Inferior parietal cortex (tissue), 1 donor: ENCODE measurements around the gene SPATA6.
"Not testable (repeated sequence)": the region's sequence is repeated elsewhere in the genome, so short reads cannot be mapped to it uniquely, and the experiment has no call there.

ENCODE experiments used
- DNase-seq: peaks from one replicate; pipeline ENCODE4 v3.0.0-alpha.2; 2016; ENCODE audit errors: extremely low spot score

Gene SPATA6

GRCh38 chr1:48462716-48463302 is 9.2 kb downstream of the SPATA6 start:
- no peak for DNase-seq

DNA sequence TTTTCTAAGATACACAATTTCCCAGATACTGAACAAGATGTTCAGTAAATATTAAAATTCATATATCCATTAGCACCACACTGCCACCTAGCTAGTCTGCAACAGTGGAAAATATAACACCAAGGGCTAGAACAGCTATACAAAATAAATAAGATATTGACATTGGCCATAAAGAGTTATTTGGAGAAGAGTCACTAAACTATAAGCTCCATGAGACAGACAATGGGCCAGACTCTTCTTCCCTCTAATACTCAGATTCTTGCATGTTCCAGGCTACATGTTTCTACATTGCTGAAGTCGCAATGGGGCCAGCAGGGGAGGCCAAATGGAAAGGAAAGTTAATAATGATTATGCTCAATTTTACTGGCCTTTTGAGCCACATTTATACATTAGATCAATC is 21.5 kb downstream of the SPATA6 start:
- DNase-seq: no peak

DNA sequence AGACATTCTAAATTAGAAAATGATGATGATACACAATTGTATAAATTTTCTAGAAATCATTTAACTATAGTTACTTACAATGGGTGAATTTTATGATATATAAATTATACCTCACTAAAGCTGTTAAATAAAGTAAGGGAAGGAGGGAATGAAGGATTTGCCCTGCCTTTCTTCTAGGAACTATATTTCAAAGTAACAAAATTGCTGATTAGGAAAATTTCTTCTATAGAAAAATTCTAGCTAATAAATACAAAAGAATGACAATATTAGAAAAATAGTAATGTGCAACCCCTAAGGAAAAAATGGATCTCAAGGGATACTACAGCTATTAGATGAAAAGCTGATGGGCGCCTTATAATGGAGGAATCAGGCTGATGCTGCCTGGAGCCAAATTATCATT is 23.1 kb downstream of the SPATA6 start:
- no peak for DNase-seq

GRCh38 chr1:48444186-48444585 is 27.8 kb downstream of the SPATA6 start:
- DNase-seq: not testable (repeated sequence)

DNA sequence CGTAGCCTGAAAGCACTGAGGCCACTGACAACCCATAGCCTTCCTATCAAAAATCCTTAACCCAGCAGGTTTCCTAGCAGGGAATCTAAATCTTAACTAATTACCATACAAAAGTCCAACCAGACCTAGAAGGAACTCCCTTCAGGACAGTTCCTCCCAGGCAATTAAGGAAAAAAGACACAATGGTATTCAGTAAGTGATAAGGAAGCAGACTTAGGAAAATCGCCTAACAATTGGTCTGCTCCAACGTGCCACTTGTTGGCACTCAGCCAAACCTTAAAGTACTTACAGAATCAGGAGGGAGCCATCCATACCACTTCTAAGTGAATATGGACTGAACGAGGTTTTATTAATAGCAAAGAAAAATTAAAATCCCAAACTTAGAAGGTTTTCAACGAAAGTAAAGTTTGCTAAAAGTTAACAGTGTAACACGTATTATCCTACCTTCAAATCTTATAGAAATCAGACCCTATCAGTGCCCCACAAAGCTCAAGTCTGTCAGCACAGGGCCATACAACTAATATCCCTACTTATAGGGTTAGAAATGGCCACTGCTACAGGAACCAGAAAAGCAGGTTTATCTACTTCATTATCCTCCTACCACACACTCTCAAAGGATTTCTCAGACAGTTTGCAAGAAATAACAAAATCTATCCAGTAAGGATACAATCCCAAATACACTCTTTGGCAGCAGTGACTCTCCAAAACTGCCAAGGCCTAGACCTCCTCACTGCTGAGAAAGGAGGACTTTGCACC is 29.0 kb downstream of the SPATA6 start:
- DNase-seq: no peak

DNA sequence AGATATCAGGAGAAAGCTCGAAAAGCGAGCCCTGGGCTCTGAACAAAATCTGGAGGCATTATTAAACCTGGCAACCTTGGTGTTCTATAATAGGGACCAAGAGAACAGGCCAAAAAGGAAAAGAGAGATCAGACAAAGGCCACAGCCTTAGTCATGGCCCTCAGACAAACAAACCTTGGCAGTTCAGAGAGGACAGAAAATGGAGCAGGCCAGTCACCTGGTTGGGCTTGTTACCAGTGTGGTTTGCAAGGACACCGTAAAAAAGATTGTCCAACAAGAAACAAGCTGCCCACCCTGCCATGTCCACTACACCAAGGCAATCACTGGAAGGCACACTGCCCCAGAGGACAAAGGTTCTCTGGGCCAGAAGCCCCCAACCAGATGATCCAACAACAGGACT is 31.2 kb downstream of the SPATA6 start:
- DNase-seq: not testable (repeated sequence)

DNA sequence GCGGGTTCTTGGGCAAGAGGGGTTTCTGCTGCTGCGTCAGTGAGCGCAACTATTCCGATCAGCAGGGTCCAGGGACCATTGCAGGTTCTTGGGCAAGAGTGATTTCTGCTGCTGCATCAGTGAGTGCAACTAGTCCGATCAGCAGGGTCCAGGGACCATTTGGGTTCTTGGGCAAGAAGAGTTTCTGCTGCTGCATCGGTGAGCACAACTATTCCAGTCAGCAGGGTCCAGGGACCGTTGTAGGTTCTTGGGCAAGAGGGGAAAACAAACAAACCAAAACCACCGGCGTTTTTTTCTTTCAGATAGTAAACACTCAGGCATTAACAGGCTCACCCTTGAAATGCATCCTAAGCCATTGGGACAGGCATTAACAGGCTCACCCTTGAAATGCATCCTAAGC is 32.6 kb downstream of the SPATA6 start:
- DNase-seq: no peak

GRCh38 chr1:48437379-48437778 is 34.6 kb downstream of the SPATA6 start:
- not testable (repeated sequence) for DNase-seq

- not testable (repeated sequence) for DNase-seq
Observed at GRCh38 chr1:48435312-48436002, 36.5 kb downstream of the SPATA6 start.

DNA sequence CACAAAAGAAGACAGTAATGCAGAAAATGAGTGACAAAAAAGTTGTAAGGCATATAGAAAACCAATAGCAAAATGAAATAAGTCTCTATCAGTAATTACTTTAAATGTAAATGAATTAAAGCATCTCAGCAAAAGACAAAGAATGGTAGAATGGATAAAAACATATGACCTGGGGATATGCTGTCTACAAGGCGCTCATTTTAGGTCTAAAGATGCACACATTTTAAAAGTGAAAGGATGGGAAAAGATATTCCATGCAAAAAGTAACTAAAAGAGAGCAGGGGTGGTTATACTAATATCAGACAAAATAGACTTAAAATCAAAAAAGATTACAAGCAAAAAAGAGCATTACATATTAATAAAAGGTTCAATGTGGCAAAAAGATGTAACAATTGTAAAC is 41.2 kb downstream of the SPATA6 start:
- DNase-seq: no peak

DNA sequence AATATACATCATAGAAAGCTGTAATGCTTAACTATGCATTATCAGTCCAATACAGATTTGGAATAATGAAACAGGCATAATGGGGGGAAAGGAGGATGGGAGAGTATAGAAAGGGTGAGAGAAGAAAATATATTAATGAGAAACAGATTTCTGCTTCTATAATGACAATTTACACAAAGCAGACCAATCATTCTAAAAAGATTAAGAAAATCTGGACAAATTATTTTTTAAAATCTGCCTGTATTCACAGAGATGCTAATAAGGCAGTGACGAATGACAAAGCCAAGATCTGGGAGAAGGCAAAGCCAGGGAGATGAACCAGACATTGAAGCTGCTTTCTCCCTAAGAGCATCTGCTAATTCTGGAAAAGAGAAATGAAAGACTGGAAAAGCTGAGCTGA is 50.0 kb downstream of the SPATA6 start:
- DNase-seq: no peak

DNA sequence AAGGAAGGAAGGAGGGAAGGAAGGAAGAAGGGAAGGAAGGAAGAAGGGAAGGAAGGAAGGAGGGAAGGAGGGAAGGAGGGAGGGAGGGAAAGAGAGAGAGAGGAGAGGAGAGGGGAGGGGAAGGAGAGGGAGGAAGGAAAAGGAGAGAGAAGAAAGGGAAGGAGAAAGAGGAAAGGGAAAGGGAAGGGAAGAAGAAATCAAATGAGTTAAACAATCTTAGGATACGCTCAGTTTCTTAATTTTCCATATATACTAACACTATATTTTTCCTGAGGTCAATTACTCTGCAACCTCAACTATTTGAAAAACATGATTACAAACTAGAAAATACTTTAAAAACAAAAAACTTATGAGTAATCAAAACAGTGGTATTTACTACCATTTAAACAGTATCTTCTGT is 53.3 kb downstream of the SPATA6 start:
- DNase-seq: no peak

- no peak for DNase-seq
Observed at GRCh38 chr1:48415050-48415449, 57.0 kb downstream of the SPATA6 start.

DNA sequence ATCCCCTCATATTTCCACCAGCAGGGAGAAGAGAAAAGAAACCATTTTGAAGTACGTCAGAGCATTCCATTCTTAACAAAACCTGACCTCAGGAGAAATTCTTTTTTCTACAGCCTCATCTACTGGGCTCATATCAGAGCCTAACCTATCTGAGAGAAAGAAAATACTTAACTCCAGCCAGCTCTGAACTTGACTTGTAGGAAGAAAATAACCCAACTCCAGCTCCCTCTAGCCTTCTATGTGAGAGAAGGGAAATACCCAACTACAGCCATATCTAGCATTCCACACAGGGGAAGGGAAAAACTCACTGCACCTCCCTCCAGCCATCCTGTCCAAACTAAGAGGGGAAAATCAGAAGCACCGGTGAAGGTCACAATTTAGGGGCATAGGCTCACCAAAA is 57.7 kb downstream of the SPATA6 start:
- no peak for DNase-seq

GRCh38 chr1:48405940-48406339 is 66.1 kb downstream of the SPATA6 start:
- no peak for DNase-seq

DNA sequence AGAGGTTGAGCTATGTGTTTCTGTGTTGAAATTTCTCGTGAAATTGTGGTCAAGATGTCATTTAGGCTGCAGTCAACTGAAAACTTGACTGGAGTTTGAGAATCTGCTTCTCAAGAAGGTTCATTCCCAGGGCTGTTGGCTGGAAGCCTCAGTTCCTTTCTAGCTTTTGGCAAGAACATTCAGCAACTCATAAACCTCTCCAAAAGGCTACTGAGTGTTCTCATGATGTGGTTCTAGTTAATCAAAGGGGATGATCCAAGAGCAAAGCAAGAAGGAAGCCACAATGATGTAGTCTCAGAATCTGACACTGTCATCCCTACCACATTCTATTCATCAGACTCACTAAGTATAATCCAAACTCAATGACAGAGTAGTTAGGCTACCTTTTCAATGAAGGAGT is 66.6 kb downstream of the SPATA6 start:
- no peak for DNase-seq

DNA sequence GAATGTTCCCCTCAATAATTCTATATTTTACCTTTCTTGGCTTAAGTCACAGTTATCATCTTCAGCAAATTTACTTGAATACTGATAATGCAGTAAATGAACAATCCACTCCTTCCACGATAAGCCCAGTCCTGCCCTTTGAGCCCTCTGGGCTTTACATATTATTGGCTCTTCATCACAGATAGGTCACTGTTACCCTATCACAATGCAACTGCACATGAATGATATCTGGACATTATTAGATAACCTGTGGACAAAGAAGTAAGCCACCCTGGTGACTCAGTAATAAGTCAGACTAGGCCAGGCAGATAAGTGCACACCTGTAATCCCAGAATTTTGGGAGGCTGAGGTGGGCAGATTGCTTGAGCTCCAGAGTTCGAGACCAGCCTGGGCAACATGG is 69.4 kb downstream of the SPATA6 start:
- no peak for DNase-seq

DNA sequence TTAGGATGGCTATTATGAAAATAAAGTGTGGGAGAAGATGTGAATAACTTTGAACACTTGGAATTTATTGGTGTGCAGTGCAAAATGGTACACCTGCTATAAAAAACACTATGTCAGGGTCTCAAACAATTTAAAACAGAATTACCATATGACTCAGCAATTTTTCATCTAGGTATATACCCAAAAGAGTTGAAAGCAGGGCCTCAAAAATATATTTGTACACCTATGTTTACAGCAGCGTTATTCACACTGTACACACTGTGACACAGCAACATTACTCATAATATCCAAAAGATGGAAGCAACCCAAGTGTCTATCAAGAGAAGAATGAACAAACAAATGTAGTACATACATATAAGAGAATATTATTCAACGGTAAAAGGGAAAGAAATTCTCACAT is 75.8 kb downstream of the SPATA6 start:
- DNase-seq: no peak

- no peak for DNase-seq
Observed at GRCh38 chr1:48391926-48392325, 80.1 kb downstream of the SPATA6 start.

DNA sequence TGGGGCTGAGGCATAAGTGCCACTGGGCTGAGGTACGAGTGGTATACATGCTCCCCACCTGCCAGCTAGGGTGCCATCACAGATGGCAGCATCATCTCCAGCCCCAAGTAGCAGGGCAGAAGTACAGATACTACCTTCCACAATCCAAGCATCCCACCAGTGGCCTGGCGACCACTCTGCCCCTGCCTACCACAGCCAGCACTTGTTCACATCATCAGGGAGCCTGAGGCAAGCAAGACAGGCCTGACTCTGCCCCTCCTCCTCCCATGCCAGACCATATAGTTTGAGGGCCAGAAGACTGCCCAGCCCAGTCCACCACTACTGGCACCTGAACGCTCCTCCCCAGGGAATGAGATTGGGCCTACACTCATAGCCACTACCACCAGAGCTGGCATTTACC is 84.6 kb downstream of the SPATA6 start:
- DNase-seq: no peak

- DNase-seq: no peak
Observed at GRCh38 chr1:48374785-48375184, 97.2 kb downstream of the SPATA6 start.

GRCh38 chr1:48371598-48371997 is 100.4 kb downstream of the SPATA6 start:
- DNase-seq: no peak

DNA sequence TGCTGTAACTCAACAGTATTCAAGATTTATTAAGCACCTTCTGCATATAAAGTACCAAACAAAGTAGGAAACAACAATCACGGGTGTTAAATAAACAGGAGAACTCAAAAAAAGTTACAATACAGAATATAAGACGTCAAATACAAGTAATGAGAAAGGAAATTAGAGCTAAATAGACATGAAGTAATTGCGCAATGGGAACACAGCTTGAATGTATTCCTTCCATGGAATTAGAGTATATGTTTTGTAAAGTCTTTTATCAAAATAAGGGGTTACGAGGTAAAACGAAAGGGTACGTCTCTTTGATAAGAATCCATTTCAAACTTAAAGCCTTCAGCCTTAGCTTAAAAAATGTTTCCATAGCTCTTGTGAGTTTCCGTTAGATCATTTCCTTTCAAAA is 109.1 kb downstream of the SPATA6 start:
- DNase-seq: no peak
